H9 (cell line): ENCODE data around the gene OVCH2. TPM values are rescaled to one million over a fixed set of nuclear protein-coding genes. Genes with fewer than 3 reads are reported as not detected.

Experiments
- DNase-seq: peaks from one replicate; pipeline ENCODE4 v3.0.0-alpha.2; 2017
- H2AFZ ChIP-seq: one replicate; pipeline ENCODE4 v1.6.1; 2013; ENCODE audit warnings: mild to moderate bottlenecking, low read length, control low read depth, moderate library complexity
- H2AK5ac ChIP-seq: 2 replicates; pipeline ENCODE4 v1.6.1; 2013; ENCODE audit warnings: low read length, control low read depth, mixed read lengths; ENCODE audit not compliant: insufficient read length
- H2BK120ac ChIP-seq: one replicate; pipeline ENCODE4 v1.6.1; 2013; ENCODE audit warnings: low read depth, mild to moderate bottlenecking, low read length, control low read depth, inconsistent platforms; ENCODE audit not compliant: poor library complexity, severe bottlenecking
- H2BK12ac ChIP-seq: 2 replicates; pipeline ENCODE4 v1.6.1; 2013; ENCODE audit warnings: low read length, control low read depth, mixed read lengths, low read depth; ENCODE audit not compliant: insufficient read length
- H2BK15ac ChIP-seq: 2 replicates; pipeline ENCODE4 v1.6.1; 2013; ENCODE audit warnings: low read depth, low read length, control low read depth
- H2BK20ac ChIP-seq: one replicate; pipeline ENCODE4 v1.6.1; 2013; ENCODE audit warnings: low read depth, mild to moderate bottlenecking, low read length, control low read depth, inconsistent platforms; ENCODE audit not compliant: poor library complexity, severe bottlenecking
- H2BK5ac ChIP-seq: 2 replicates; pipeline ENCODE4 v1.6.1; 2013; ENCODE audit warnings: low read length, control low read depth, mixed read lengths; ENCODE audit not compliant: insufficient read length
- H3K14ac ChIP-seq: 2 replicates; pipeline ENCODE4 v1.6.1; 2013; ENCODE audit warnings: low read length, control low read depth; ENCODE audit not compliant: insufficient read depth
- H3K18ac ChIP-seq: 2 replicates; pipeline ENCODE4 v1.6.1; 2013; ENCODE audit warnings: low read depth, mild to moderate bottlenecking, mixed read lengths, low read length, control low read depth; ENCODE audit not compliant: insufficient read length
- H3K23ac ChIP-seq: 2 replicates; pipeline ENCODE4 v1.6.1; 2013; ENCODE audit warnings: low read length, control low read depth, mixed read lengths, low read depth; ENCODE audit not compliant: insufficient read length
- H3K23me2 ChIP-seq: 2 replicates; pipeline ENCODE4 v1.6.1; 2013; ENCODE audit warnings: low read depth, mild to moderate bottlenecking, mixed read lengths, low read length, control low read depth; ENCODE audit not compliant: insufficient read length, poor library complexity, severe bottlenecking
- H3K27ac ChIP-seq: 2 replicates; pipeline ENCODE4 v1.5.1; 2013; ENCODE audit warnings: low read length, control low read depth, mixed read lengths, low read depth; ENCODE audit not compliant: insufficient read length
- H3K27me3 ChIP-seq: 2 replicates; pipeline ENCODE4 v1.6.1; 2013; ENCODE audit warnings: low read length, control low read depth, inconsistent platforms; ENCODE audit not compliant: insufficient read depth
- H3K4ac ChIP-seq: 2 replicates; pipeline ENCODE4 v1.6.1; 2013; ENCODE audit warnings: low read depth, mild to moderate bottlenecking, control low read depth, inconsistent platforms, low read length, moderate library complexity
- H3K4me1 ChIP-seq: 2 replicates; pipeline ENCODE4 v1.6.1; 2013; ENCODE audit warnings: low read length, control low read depth, inconsistent platforms; ENCODE audit not compliant: insufficient read depth
- H3K4me2 ChIP-seq: 2 replicates; pipeline ENCODE4 v1.6.1; 2013; ENCODE audit warnings: low read length, control low read depth, mixed read lengths; ENCODE audit not compliant: insufficient read length, insufficient read depth
- H3K56ac ChIP-seq: 2 replicates; pipeline ENCODE4 v1.6.1; 2013; ENCODE audit warnings: low read depth, mild to moderate bottlenecking, mixed read lengths, low read length, control low read depth; ENCODE audit not compliant: insufficient read length
- H3K79me1 ChIP-seq: 2 replicates; pipeline ENCODE4 v1.6.1; 2013; ENCODE audit warnings: low read depth, mild to moderate bottlenecking, moderate library complexity, low read length, control low read depth, inconsistent platforms; ENCODE audit not compliant: insufficient read depth, poor library complexity, severe bottlenecking
- H3K79me2 ChIP-seq: 2 replicates; pipeline ENCODE4 v1.6.1; 2013; ENCODE audit warnings: low read length, control low read depth, inconsistent platforms; ENCODE audit not compliant: insufficient read depth
- H3K9ac ChIP-seq: 2 replicates; pipeline ENCODE4 v1.6.1; 2013; ENCODE audit warnings: low read length, control low read depth, mixed read lengths; ENCODE audit not compliant: insufficient read length; ENCODE audit errors: extremely low read depth
- H3K9me3 ChIP-seq: one replicate; pipeline ENCODE4 v1.6.1; 2013; ENCODE audit warnings: low read depth, low read length, inconsistent platforms; ENCODE audit not compliant: control insufficient read depth
- H3T11ph ChIP-seq: one replicate; pipeline ENCODE4 v1.6.1; 2013; ENCODE audit warnings: mild to moderate bottlenecking, low read length, control low read depth, inconsistent platforms
- H4K20me1 ChIP-seq: one replicate; pipeline ENCODE4 v1.6.1; 2013; ENCODE audit not compliant: control insufficient read depth, insufficient read length, insufficient read depth
- H4K5ac ChIP-seq: 2 replicates; pipeline ENCODE4 v1.6.1; 2013; ENCODE audit warnings: low read depth, mild to moderate bottlenecking, mixed read lengths, low read length, control low read depth; ENCODE audit not compliant: insufficient read length
- H4K8ac ChIP-seq: replicated peaks from 2 replicates; pipeline ENCODE4 v1.6.1; 2013; ENCODE audit warnings: low read length, control low read depth, mixed read lengths, low read depth; ENCODE audit not compliant: insufficient read length
- H4K91ac ChIP-seq: 2 replicates; pipeline ENCODE4 v1.6.1; 2013; ENCODE audit warnings: low read depth, mild to moderate bottlenecking, moderate library complexity, mixed read lengths, low read length, control low read depth; ENCODE audit not compliant: insufficient read length
- H3K27ac Mint-ChIP-seq, 3 experiments: 2 replicates in 2 of 3; 3 replicates in 1 of 3; pipeline ENCODE4 v1.8.0; 2020 to 2021; ENCODE audit warnings: mixed read lengths in 3 of 3, mild to moderate bottlenecking in 1 of 3, moderate library complexity in 1 of 3
- H3K27me3 Mint-ChIP-seq: 2 replicates; pipeline ENCODE4 v1.8.0; 2021; ENCODE audit warnings: low read depth, mild to moderate bottlenecking, moderate library complexity, mixed read lengths
- H3K36me3 Mint-ChIP-seq, 3 experiments: 2 replicates in 2 of 3; 3 replicates in 1 of 3; pipeline ENCODE4 v1.8.0; 2020 to 2021; ENCODE audit warnings: low read depth in 3 of 3, mixed read lengths in 3 of 3; ENCODE audit not compliant: insufficient read depth in 1 of 3
- H3K4me1 Mint-ChIP-seq, 2 experiments: 2 replicates each; pipeline ENCODE4 v1.8.0; 2020; ENCODE audit warnings: mixed read lengths in 2 of 2
- H3K4me3 Mint-ChIP-seq, 2 experiments: 2 replicates in 1 of 2; 3 replicates in 1 of 2; pipeline ENCODE4 v1.8.0; 2020 to 2021; ENCODE audit warnings: mild to moderate bottlenecking in 2 of 2, mixed read lengths in 2 of 2, moderate library complexity in 1 of 2
- H3K9me3 Mint-ChIP-seq, 2 experiments: 2 replicates in 1 of 2; 3 replicates in 1 of 2; pipeline ENCODE4 v1.8.0; 2020; ENCODE audit warnings: mild to moderate bottlenecking in 2 of 2, mixed read lengths in 2 of 2, moderate library complexity in 1 of 2
- CTCF ChIP-seq: fragments of 200-600 bp; sonication (generic); conservative IDR thresholded peaks from 3 replicates; pipeline ENCODE4 v1.8.0; 2021; ENCODE audit warnings: antibody characterized with exemption, mild to moderate bottlenecking
- WGBS: extraction: QIAGEN DNeasy Blood & Tissue Kit; methylation state at CpG from one replicate; pipeline ENCODE4 v1.1.7; 2013; ENCODE audit warnings: missing lambda C conversion rate, low lambda C conversion rate, mixed read lengths; ENCODE audit not compliant: insufficient read length; ENCODE audit errors: extremely low coverage; 5-methylcytosine and 5-hydroxymethylcytosine counted together
- total RNA-seq: library from RNA; stranded (reverse); gene quantifications from 2 replicates; pipeline ENCODE4 v1.2.1, GENCODE V29; 2021

OVCH2 gene
- total RNA-seq, 1 experiment from 2014 or later, result 0.46 TPM

GRCh38 chr11:7673724-7674434 is 32.4 kb downstream of the OVCH2 start:
- peak overlapping the region; percentile 98 for H3K14ac ChIP-seq
- no peak overlapping the region for H4K8ac ChIP-seq
- no peak overlapping the region for H2AFZ ChIP-seq
- H3K27me3 ChIP-seq, result no peaks in the 10 kb centered on the region
- H3K4me3 Mint-ChIP-seq, result peak overlapping the region; percentile 78 to 89
- H4K5ac ChIP-seq, result no peak overlapping the region
- H3K18ac ChIP-seq, result peak overlapping the region; percentile 98
- peak; percentile 87 for DNase-seq
- peak overlapping the region; percentile 22 for H3T11ph ChIP-seq
- no peak overlapping the region for H2AK5ac ChIP-seq
- no peak overlapping the region for H3K23ac ChIP-seq
- H2BK15ac ChIP-seq, result no peak overlapping the region
- no peaks in the 10 kb centered on the region for H3K9me3 Mint-ChIP-seq
- H3K56ac ChIP-seq, result no peak overlapping the region
- peak overlapping the region in 2 of 3 experiments; percentile 92 to 96; a peak in 4 of 7 replicates for H3K27ac Mint-ChIP-seq
- peaks cover 53 to 61% of the 10 kb centered on the region in 2 experiments for H3K4me1 Mint-ChIP-seq
- H3K27ac ChIP-seq, result no peak overlapping the region
- peak overlapping the region; percentile 43; the same call in 1 of the 2 replicates for H3K4ac ChIP-seq
- H3K4me1 ChIP-seq, result peaks cover 4% of the 10 kb centered on the region; the same call in 1 of the 2 replicates
- no peak for TF ChIP-seq CTCF
- peaks cover 4 to 34% (median 19%) of the 10 kb centered on the region in 3 experiments for H3K36me3 Mint-ChIP-seq
- no peak overlapping the region for H2BK12ac ChIP-seq
- no peaks in the 10 kb centered on the region for H3K9me3 ChIP-seq
- H3K9ac ChIP-seq, result peak overlapping the region; percentile 79
- peak overlapping the region; percentile 53 for H3K4me2 ChIP-seq
- no peak overlapping the region for H2BK5ac ChIP-seq
- H2BK120ac ChIP-seq, result no peak overlapping the region
- H3K79me2 ChIP-seq, result no peaks in the 10 kb centered on the region
- H4K91ac ChIP-seq, result no peak overlapping the region
- peaks cover 10% of the 10 kb centered on the region for H3K23me2 ChIP-seq
- peaks cover 2% of the 10 kb centered on the region for H4K20me1 ChIP-seq
- H2BK20ac ChIP-seq, result no peak overlapping the region
- WGBS, result no CpG with 5 or more reads among the region's 72 CpGs
- peaks cover 6% of the 10 kb centered on the region for H3K27me3 Mint-ChIP-seq
- H3K79me1 ChIP-seq, result no peaks in the 10 kb centered on the region
